Stimulated activated CD4-positive, alpha-beta T cell treated with anti-CD3 and anti-CD28 coated beads, TNF-alpha, amount 100 ng/mL, for 4 hours (primary cell): ENCODE results near the gene TBCB.

ENCODE experiments used
- DNase-seq, 3 experiments: peaks; one replicate each; pipeline ENCODE4 v3.0.0-alpha.2; 2020; ENCODE audit warnings: low read depth in 3 of 3

The TBCB gene

GRCh38 chr19:36136964-36137686 lies 21.9 kb downstream of the TBCB start:
- no peak for DNase-seq

GRCh38 chr19:36139120-36139472 lies 23.8 kb downstream of the TBCB start:
- DNase-seq: no peak

GRCh38 chr19:36139473-36140303 lies 24.4 kb downstream of the TBCB start, which contains the start of gene CAPNS1:
Gene CAPNS1, plus strand, starts transcription at chr19:36140066. Its CDS starts 946 bp downstream, at chr19:36141012.
- DNase-seq: peak; percentile 82 to 88 (median 84)

- DNase-seq: peak in 2 of 3 experiments; percentile 14 to 16
These were observed 25.2 kb downstream of the TBCB start for GRCh38 chr19:36140304-36141038.

- DNase-seq: peak; percentile 83 to 90 (median 86)
These were observed 26.0 kb downstream of the TBCB start for GRCh38 chr19:36141039-36141927.

- DNase-seq: no peak
These were observed 26.8 kb downstream of the TBCB start for GRCh38 chr19:36142046-36142445.

- DNase-seq: no peak
These were observed 27.2 kb downstream of the TBCB start for GRCh38 chr19:36142496-36142895.

- DNase-seq: no peak
These were observed 29.4 kb downstream of the TBCB start for GRCh38 chr19:36144624-36145023.

- DNase-seq: no peak
These were observed 34.6 kb downstream of the TBCB start for GRCh38 chr19:36149673-36150406.

- no peak for DNase-seq
These were observed 35.3 kb downstream of the TBCB start for GRCh38 chr19:36150586-36150985.

GRCh38 chr19:36151144-36152018 lies 36.1 kb downstream of the TBCB start:
- no peak for DNase-seq

- no peak for DNase-seq
These were observed 36.7 kb downstream of the TBCB start for GRCh38 chr19:36152019-36152351.

GRCh38 chr19:36152352-36153091 lies 37.3 kb downstream of the TBCB start, which contains the start of gene COX7A1:
Gene COX7A1, minus strand, starts transcription at chr19:36152447. Its CDS starts 40 bp downstream, at chr19:36152407.
- no peak for DNase-seq

- no peak for DNase-seq
These were observed 37.9 kb downstream of the TBCB start for GRCh38 chr19:36153126-36153525.

- no peak for DNase-seq
These were observed 45.7 kb downstream of the TBCB start for GRCh38 chr19:36160821-36161596.

- DNase-seq: no peak
These were observed 48.5 kb downstream of the TBCB start for GRCh38 chr19:36163813-36164212.

- DNase-seq: no peak
These were observed 54.0 kb downstream of the TBCB start for GRCh38 chr19:36169084-36169760.

GRCh38 chr19:36172852-36173251 lies 57.6 kb downstream of the TBCB start:
- no peak for DNase-seq
